SK-N-SH (cell line): ENCODE data around the gene SYDE1. TPM values are rescaled to one million over a fixed set of nuclear protein-coding genes. Genes with fewer than 3 reads are reported as not detected.

Experiments
- CTCF ChIA-PET: fragments of 300-600, 350-600 bp; formaldehyde crosslinking; extraction: SDS; loops from one replicate; lab custom pipeline; 2021; lab: Yijun Ruan, JAX
- POLR2A ChIA-PET: fragments of 350-600 bp; sonication (Branson Sonifier 250); formaldehyde crosslinking; extraction: SDS; loops from one replicate; lab custom pipeline; 2020; ENCODE audit warnings: antibody characterized with exemption, inconsistent platforms; lab: Yijun Ruan, JAX
- DNase-seq: peaks from one replicate; pipeline ENCODE4 v3.0.0; 2012
- H2AFZ ChIP-seq: fragments of 200-600 bp; sonication (generic); 2 replicates; pipeline ENCODE4 v1.8.1; 2016; ENCODE audit warnings: antibody characterized with exemption, mild to moderate bottlenecking, low read depth
- H3F3A ChIP-seq: fragments of 200-600 bp; sonication (generic); replicated peaks from 2 replicates; pipeline ENCODE3; 2016; ENCODE audit warnings: antibody characterized with exemption, mild to moderate bottlenecking; ENCODE audit not compliant: insufficient read depth
- H3K27ac ChIP-seq, 2 experiments: fragments of 200-500 bp in 1 of 2; fragments of 200-600 bp in 1 of 2; sonication (Bioruptor generic) in 1 of 2; sonication (generic), shearing (Covaris generic) in 1 of 2; 2 replicates each; pipeline versions ENCODE4 v1.5.1 to v1.6.1; 2014 to 2016; ENCODE audit warnings: low read depth in 2 of 2, inconsistent platforms in 1 of 2, low read length in 1 of 2, mild to moderate bottlenecking in 1 of 2, mixed read lengths in 1 of 2
- H3K27me3 ChIP-seq: fragments of 200-600 bp; sonication (generic), shearing (Covaris generic); 2 replicates; pipeline ENCODE4 v1.6.1; 2016; ENCODE audit warnings: mixed run types; ENCODE audit not compliant: insufficient read depth
- H3K36me3 ChIP-seq, 2 experiments: fragments of 200-500 bp in 1 of 2; fragments of 200-600 bp in 1 of 2; sonication (Bioruptor generic) in 1 of 2; sonication (generic) in 1 of 2; replicated peaks in 1 of 2; 2 replicates each; pipeline versions ENCODE3 to v1.5.1; 2014 to 2016; ENCODE audit warnings: low read length in 1 of 2, mild to moderate bottlenecking in 1 of 2; ENCODE audit not compliant: insufficient read depth in 2 of 2, control insufficient read depth in 1 of 2
- H3K4me1 ChIP-seq, 2 experiments: fragments of 200-500 bp in 1 of 2; fragments of 200-600 bp in 1 of 2; sonication (Bioruptor generic) in 1 of 2; sonication (generic), shearing (Covaris generic) in 1 of 2; 2 replicates each; pipeline versions ENCODE4 v1.5.1 to v1.6.1; 2014 to 2016; ENCODE audit warnings: low read depth in 1 of 2, low read length in 1 of 2, mixed run types in 1 of 2; ENCODE audit not compliant: insufficient read depth in 2 of 2, control insufficient read depth in 1 of 2
- H3K4me2 ChIP-seq: fragments of 200-600 bp; sonication (generic), shearing (Covaris generic); 2 replicates; pipeline ENCODE4 v1.6.1; 2017; ENCODE audit warnings: mixed run types
- H3K4me3 ChIP-seq, 2 experiments: fragments of 200-500 bp in 1 of 2; fragments of 200-600 bp in 1 of 2; sonication (Bioruptor generic) in 1 of 2; sonication (generic), shearing (Covaris generic) in 1 of 2; 2 replicates each; pipeline versions ENCODE4 v1.5.1 to v1.8.1; 2014 to 2016; ENCODE audit warnings: low read depth in 2 of 2, inconsistent platforms in 1 of 2, low read length in 1 of 2, mild to moderate bottlenecking in 1 of 2, mixed read lengths in 1 of 2, moderate library complexity in 1 of 2
- H3K79me2 ChIP-seq: fragments of 200-600 bp; sonication (generic); 2 replicates; pipeline ENCODE4 v1.8.1; 2017; ENCODE audit warnings: mild to moderate bottlenecking; ENCODE audit not compliant: insufficient read depth
- H3K9ac ChIP-seq: fragments of 200-600 bp; sonication (generic); 2 replicates; pipeline ENCODE4 v1.6.1; 2017; ENCODE audit warnings: mixed run types
- H3K9me2 ChIP-seq: fragments of 200-600 bp; sonication (generic); 2 replicates; pipeline ENCODE4 v1.6.1; 2017; ENCODE audit warnings: mixed run types
- H3K9me3 ChIP-seq: fragments of 200-600 bp; sonication (generic); 2 replicates; pipeline ENCODE4 v1.6.1; 2017; ENCODE audit warnings: mixed run types, mild to moderate bottlenecking, moderate library complexity
- H4K20me1 ChIP-seq: fragments of 200-600 bp; sonication (generic); 2 replicates; pipeline ENCODE4 v1.6.1; 2017; ENCODE audit warnings: mild to moderate bottlenecking, mixed run types; ENCODE audit not compliant: insufficient read depth
- CTCF ChIP-seq: fragments of 200-600 bp; sonication (generic); IDR thresholded peaks from 2 replicates; pipeline ENCODE4 v1.6.1; 2017; ENCODE audit warnings: antibody characterized with exemption, mild to moderate bottlenecking, moderate library complexity
- FOXM1 ChIP-seq: IDR thresholded peaks from 2 replicates; pipeline ENCODE4 v1.4.0; 2012; ENCODE audit warnings: low read depth, mild to moderate bottlenecking
- GABPA ChIP-seq: IDR thresholded peaks from 2 replicates; pipeline ENCODE4 v1.4.0; 2012; ENCODE audit warnings: low read depth, mild to moderate bottlenecking
- GATA2 ChIP-seq: sonication (generic); formaldehyde crosslinking; IDR thresholded peaks from 2 replicates; pipeline ENCODE4 v1.5.0; 2020; ENCODE audit warnings: mild to moderate bottlenecking, missing genetic modification reagents
- NRF1 ChIP-seq: IDR thresholded peaks from 2 replicates; pipeline ENCODE4 v1.6.1; 2012; ENCODE audit warnings: low read depth, mild to moderate bottlenecking, low read length
- PBX3 ChIP-seq: IDR thresholded peaks from 2 replicates; pipeline ENCODE4; 2012
- RAD21 ChIP-seq: IDR thresholded peaks from 2 replicates; pipeline ENCODE4 v1.6.1; 2012; ENCODE audit warnings: mild to moderate bottlenecking, low read length
- RCOR1 ChIP-seq: fragments of 150-350 bp; IDR thresholded peaks from 2 replicates; pipeline ENCODE4 v1.6.1; 2017; ENCODE audit warnings: antibody characterized with exemption, low read length
- REST ChIP-seq: IDR thresholded peaks from 2 replicates; pipeline ENCODE4 v1.6.1; 2012; ENCODE audit warnings: mild to moderate bottlenecking, low read depth, low read length, moderate library complexity
- RFX5 ChIP-seq: IDR thresholded peaks from 2 replicates; pipeline ENCODE4 v1.6.1; 2012; ENCODE audit warnings: mild to moderate bottlenecking, improper control_type of control experiment, low read length
- USF1 ChIP-seq: IDR thresholded peaks from 2 replicates; pipeline ENCODE4 v1.4.0; 2012; ENCODE audit warnings: low read depth, borderline replicate concordance
- USF2 ChIP-seq: fragments of 150-350 bp; IDR thresholded peaks from 2 replicates; pipeline ENCODE4 v1.6.1; 2017; ENCODE audit warnings: antibody characterized with exemption, low read length, low read depth, borderline replicate concordance
- WGBS: methylation state at CpG from one replicate; pipeline ENCODE4 v1.1.6; 2017; ENCODE audit warnings: low lambda C conversion rate; 5-methylcytosine and 5-hydroxymethylcytosine counted together
- polyA plus RNA-seq, 3 experiments: library from polyadenylated mRNA; depleted of rRNA; stranded (reverse); fragments of >200 nt; gene quantifications; 2 replicates each; pipeline ENCODE4 v1.2.3, GENCODE V29; 2012

The SYDE1 gene
- polyA plus RNA-seq, 1 of the 3 experiments (the other 2 are of a cell fraction), result 44.1 TPM

GRCh38 chr19:15115762-15116615, 8.8 kb downstream of the SYDE1 start:
- POLR2A ChIA-PET, result no interaction called here
- peaks cover 45 to 76% of the 10 kb centered on the region in 2 experiments for H3K36me3 ChIP-seq

GRCh38 chr19:15116856-15117255, 9.7 kb downstream of the SYDE1 start:
- Histone ChIP-seq H3K9me3 (no peaks in the 10 kb centered on the region), H2AFZ (no peak overlapping the region), H3K27me3 (no peaks in the 10 kb centered on the region), H3K4me2 (no peak overlapping the region), H4K20me1 (0 out of 2 replicates have a peak, but pooled peaks cover 8% of the 10 kb centered on the region), H3K36me3 (peaks cover 42 to 67% of the 10 kb centered on the region in 2 experiments), H3K9me2 (no peaks in the 10 kb centered on the region), H3K9ac (no peak overlapping the region), H3K79me2 (no peaks in the 10 kb centered on the region), H3K27ac (no peak overlapping the region), H3K4me3 (no peak overlapping the region), H3K4me1 (no peaks in the 10 kb centered on the region), H3F3A (peaks cover 26% of the 10 kb centered on the region)
- ChIA-PET CTCF (interaction anchor here (2.6 kb wide), 1 partner anchor 16 kb away, joined by 7 read pairs; no protein-coding TSS in a partner anchor), POLR2A (no interaction called here)
- TF ChIP-seq GATA2 (CRISPR knock-in tag) (no peak), RAD21 (no peak), NRF1 (no peak), GABPA (no peak), REST (no peak), RFX5 (no peak), PBX3 (no peak), USF2 (no peak)
- WGBS, result 93% methylated on average over 12 of the region's 12 CpGs
- DNase-seq, result no peak

More at GRCh38 chr19:15115762-15116615, 8.8 kb downstream of the SYDE1 start:
- Histone ChIP-seq H4K20me1 (0 out of 2 replicates have a peak, but pooled peaks cover 8% of the 10 kb centered on the region), H3K79me2 (no peaks in the 10 kb centered on the region), H3K27ac (no peak overlapping the region), H3K9ac (no peak overlapping the region), H3K27me3 (no peaks in the 10 kb centered on the region)
- CTCF ChIA-PET, result interaction anchor here (2.6 kb wide), 1 partner anchor 15 kb away, joined by 7 read pairs; no protein-coding TSS in a partner anchor
- 90% methylated on average over 10 of the region's 23 CpGs for WGBS
- no peak for TF ChIP-seq CTCF
- TF ChIP-seq USF1, result no peak
- no peak for TF ChIP-seq RCOR1
- no peak for TF ChIP-seq FOXM1
- TF ChIP-seq, all 33 proteins: peak for 0
- H3K4me1 ChIP-seq, result no peaks in the 10 kb centered on the region
- H3K9me3 ChIP-seq, result no peaks in the 10 kb centered on the region
- no peaks in the 10 kb centered on the region for H3K9me2 ChIP-seq
- H3K4me2 ChIP-seq, result no peak overlapping the region
- no peak overlapping the region for H2AFZ ChIP-seq
- no peak overlapping the region for H3K4me3 ChIP-seq
- DNase-seq, result peak; percentile 20
- peaks cover 26% of the 10 kb centered on the region for H3F3A ChIP-seq
